SK-N-SH treated with all-trans-retinoic acid at 6 μM for 48 hours (cell line): ENCODE data around the gene SPAG5.

ENCODE experiments used
- CSDC2 ChIP-seq: fragments of 250-450 bp; sonication (Bioruptor Pico); IDR thresholded peaks from 2 replicates; pipeline ENCODE4 v1.5.0; 2020; ENCODE audit warnings: mild to moderate bottlenecking, moderate library complexity
- RARB ChIP-seq: fragments of 250-450 bp; sonication (Bioruptor Pico); IDR thresholded peaks from 2 replicates; pipeline ENCODE4 v1.8.0; 2021; ENCODE audit warnings: mild to moderate bottlenecking, moderate library complexity
- SNAI2 ChIP-seq: fragments of 250-450 bp; sonication (Bioruptor Pico); IDR thresholded peaks from 2 replicates; pipeline ENCODE4 v1.5.0; 2020; ENCODE audit warnings: mild to moderate bottlenecking, moderate library complexity

DNA sequence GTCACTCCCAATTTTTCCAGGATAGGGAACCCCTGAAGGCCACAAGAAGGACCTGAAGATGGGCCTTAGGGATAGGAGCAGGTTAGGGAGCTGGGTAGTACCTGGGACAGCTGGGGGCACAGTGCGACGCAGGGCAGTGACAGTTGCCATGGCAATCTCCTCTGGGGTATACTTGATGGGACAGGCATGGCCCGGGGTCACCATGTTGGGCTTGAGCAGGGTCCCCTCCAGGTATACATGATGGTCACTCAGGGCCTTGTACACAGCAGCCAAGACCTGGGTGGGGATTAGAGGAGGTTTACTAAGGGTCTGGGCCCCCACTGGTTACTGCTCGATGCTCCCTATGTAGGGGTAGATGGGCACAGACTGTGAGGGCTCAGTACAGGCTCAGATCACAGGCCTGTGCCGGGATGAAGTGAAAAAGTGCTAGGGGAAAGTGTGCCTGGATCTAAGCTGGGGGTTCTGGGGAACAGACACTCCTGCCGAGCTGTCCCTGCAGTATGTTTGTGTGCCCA lies 24.8 kb downstream of the SPAG5 start:
- TF ChIP-seq RARB, result no peak
- no peak for TF ChIP-seq CSDC2
- TF ChIP-seq SNAI2 (CRISPR knock-in tag), result no peak
